ENCODE data around the gene LUZP4. TPM values are rescaled to one million over a fixed set of nuclear protein-coding genes. Genes with fewer than 3 reads are reported as not detected.

LUZP4 gene
- total RNA-seq, 1 experiment from 2014 or later = not detected

DNA sequence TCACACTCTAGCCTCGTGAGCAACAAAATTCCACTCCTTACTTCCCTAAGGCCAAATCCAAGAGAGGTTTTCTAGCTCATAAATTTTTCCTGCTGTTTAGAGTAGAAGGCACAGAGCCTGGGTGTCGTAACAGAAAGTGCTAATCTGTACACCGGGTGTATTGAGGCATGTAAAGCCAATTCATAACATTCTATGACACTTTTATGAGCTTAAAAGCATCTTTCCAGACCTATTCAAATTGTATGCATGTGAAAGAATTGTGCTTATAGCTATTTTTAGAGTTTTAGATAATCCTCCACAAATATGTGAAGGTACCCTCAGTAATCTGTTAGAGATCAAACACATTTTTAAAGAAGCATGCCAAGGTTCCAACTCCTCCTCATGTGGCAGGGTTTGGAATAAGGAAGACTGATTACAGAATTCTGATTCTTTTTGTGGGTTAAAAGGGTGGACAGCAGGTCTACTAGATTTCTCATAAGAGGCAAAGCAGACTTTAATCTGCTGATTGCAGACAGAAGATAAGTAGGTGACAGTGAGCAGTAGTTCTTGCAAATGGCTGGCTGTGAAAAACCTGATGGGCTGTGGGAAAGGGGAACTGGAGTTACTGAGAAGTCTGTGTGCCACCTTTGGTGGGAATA, 30.2 kb upstream of the LUZP4 start:
- CTCF ChIA-PET = no interaction called here
- intact Hi-C loops (cut with micrococcal nuclease; ENCODE audit: unreplicated experiment) = no loop called here
- BruUV-seq (replicated peaks) = no TSS peak
- no peaks in the 10 kb centered on the region for H3K27me3 Mint-ChIP-seq (ENCODE audit: unreplicated experiment)
- H3K27ac Mint-ChIP-seq (ENCODE audit: unreplicated experiment) = no peak overlapping the region
- DNase-seq = no peak
- H3K9me3 Mint-ChIP-seq (ENCODE audit: low read depth, unreplicated experiment) = no peaks in the 10 kb centered on the region
- no peak for TF ChIP-seq CTCF (IDR thresholded peaks at IDR 0.05; ENCODE audit: unreplicated experiment)
- H3K4me1 Mint-ChIP-seq (ENCODE audit: low read depth, unreplicated experiment) = no peaks in the 10 kb centered on the region
- no peak overlapping the region for H3K4me3 Mint-ChIP-seq (ENCODE audit: low read depth, unreplicated experiment)
- H3K36me3 Mint-ChIP-seq (ENCODE audit: insufficient read depth, unreplicated experiment) = no peaks in the 10 kb centered on the region

- no TSS peak for BruUV-seq (replicated peaks)
- no peak for DNase-seq
- no peak overlapping the region for H3K4me3 Mint-ChIP-seq (ENCODE audit: low read depth, unreplicated experiment)
- intact Hi-C loops (cut with micrococcal nuclease; ENCODE audit: unreplicated experiment) = no loop called here
- no peak for TF ChIP-seq CTCF (IDR thresholded peaks at IDR 0.05; ENCODE audit: unreplicated experiment)
- H3K36me3 Mint-ChIP-seq (ENCODE audit: insufficient read depth, unreplicated experiment) = no peaks in the 10 kb centered on the region
- H3K4me1 Mint-ChIP-seq (ENCODE audit: low read depth, unreplicated experiment) = no peaks in the 10 kb centered on the region
- no peaks in the 10 kb centered on the region for H3K27me3 Mint-ChIP-seq (ENCODE audit: unreplicated experiment)
- CTCF ChIA-PET = no interaction called here
- no peaks in the 10 kb centered on the region for H3K9me3 Mint-ChIP-seq (ENCODE audit: low read depth, unreplicated experiment)
- H3K27ac Mint-ChIP-seq (ENCODE audit: unreplicated experiment) = no peak overlapping the region
Observed at GRCh38 chrX:115260330-115260729, 29.2 kb upstream of the LUZP4 start.

DNA sequence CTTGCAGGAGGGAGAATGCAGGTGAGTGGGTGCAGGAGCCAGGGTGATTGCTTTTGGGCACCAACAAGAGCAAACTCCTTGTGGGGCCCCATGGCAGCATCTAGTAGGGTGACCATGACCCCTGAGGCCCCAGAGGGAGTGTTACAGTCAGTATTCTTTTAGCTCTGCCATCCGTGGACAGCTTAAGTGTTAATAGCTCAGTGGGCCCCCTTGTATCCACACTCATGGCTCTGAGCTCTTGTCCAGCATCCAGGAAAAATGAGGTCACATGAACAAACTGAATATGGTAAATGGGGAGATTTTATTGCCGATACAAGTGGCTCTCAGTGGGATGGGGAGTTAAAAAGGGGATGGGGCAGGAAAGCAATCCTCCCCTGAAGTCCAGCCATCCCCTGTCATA, 28.4 kb upstream of the LUZP4 start:
- BruUV-seq (replicated peaks) = no TSS peak
- Mint-ChIP-seq H3K4me3 (ENCODE audit: low read depth, unreplicated experiment) (no peak overlapping the region), H3K4me1 (ENCODE audit: low read depth, unreplicated experiment) (no peaks in the 10 kb centered on the region), H3K27me3 (ENCODE audit: unreplicated experiment) (no peaks in the 10 kb centered on the region), H3K36me3 (ENCODE audit: insufficient read depth, unreplicated experiment) (no peaks in the 10 kb centered on the region), H3K27ac (ENCODE audit: unreplicated experiment) (no peak overlapping the region), H3K9me3 (ENCODE audit: low read depth, unreplicated experiment) (no peaks in the 10 kb centered on the region)
- DNase-seq = no peak
- CTCF ChIA-PET = no interaction called here
- intact Hi-C loops (cut with micrococcal nuclease; ENCODE audit: unreplicated experiment) = no loop called here
- no peak for TF ChIP-seq CTCF (IDR thresholded peaks at IDR 0.05; ENCODE audit: unreplicated experiment)

DNA sequence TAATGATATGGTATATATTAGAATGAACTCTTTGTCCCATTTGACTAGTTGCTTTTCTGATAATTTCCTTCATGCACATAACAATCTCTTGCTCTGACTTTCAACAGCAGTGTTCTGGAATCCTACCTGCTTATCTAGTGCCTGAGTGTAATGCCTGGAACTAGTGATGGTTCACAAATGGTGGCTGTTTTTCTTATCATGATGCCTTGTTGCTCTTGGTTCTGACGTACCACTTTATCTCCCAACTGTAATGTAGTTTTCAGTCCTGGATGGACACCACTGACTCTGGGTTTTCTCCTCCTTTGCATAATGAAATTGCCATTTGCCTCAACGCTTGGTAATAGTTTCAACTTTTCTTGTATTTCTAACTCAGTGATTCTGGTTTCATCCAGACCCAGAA, 25.5 kb upstream of the LUZP4 start:
- Mint-ChIP-seq H3K9me3 (ENCODE audit: low read depth, unreplicated experiment) (no peaks in the 10 kb centered on the region), H3K27ac (ENCODE audit: unreplicated experiment) (no peak overlapping the region), H3K27me3 (ENCODE audit: unreplicated experiment) (no peaks in the 10 kb centered on the region), H3K36me3 (ENCODE audit: insufficient read depth, unreplicated experiment) (no peaks in the 10 kb centered on the region), H3K4me1 (ENCODE audit: low read depth, unreplicated experiment) (no peaks in the 10 kb centered on the region), H3K4me3 (ENCODE audit: low read depth, unreplicated experiment) (no peak overlapping the region)
- no peak for TF ChIP-seq CTCF (IDR thresholded peaks at IDR 0.05; ENCODE audit: unreplicated experiment)
- no peak for DNase-seq
- intact Hi-C loops (cut with micrococcal nuclease; ENCODE audit: unreplicated experiment) = no loop called here
- no TSS peak for BruUV-seq (replicated peaks)
- CTCF ChIA-PET = no interaction called here
